VCaP (cell line): ENCODE measurements around the gene UQCC2.

Source experiments
- H3K27ac ChIP-seq: fragments of 450-650 bp; 2 replicates; pipeline ENCODE4 v1.5.1; 2017
- TF ChIP-seq, protein P1 (sequence below): fragments of 450-650 bp; conservative IDR thresholded peaks from 2 replicates; pipeline ENCODE4 v1.5.1; 2017; ENCODE audit warnings: mild to moderate bottlenecking, moderate library complexity

UQCC2 gene

DNA sequence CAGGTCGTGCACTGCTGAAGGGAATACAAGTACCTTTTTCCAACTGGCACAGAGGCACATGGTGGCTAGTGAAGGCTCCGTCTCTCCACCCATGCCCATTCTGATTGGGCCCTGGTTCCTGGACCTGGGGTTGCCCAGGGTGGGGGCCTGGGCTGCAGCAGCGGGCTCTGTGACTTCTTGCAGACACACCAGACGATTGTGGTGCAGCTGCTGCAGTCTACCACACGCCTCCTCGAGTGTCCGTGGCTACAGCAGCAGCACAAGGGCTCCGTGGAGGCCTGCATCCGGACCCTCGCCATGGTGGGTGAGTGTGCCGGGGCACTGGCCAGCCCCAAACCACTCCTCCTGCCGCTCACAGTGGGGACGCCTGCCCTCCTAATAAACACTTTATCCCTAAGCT is 29.2 kb downstream of the UQCC2 start:
- no peak overlapping the region for H3K27ac ChIP-seq
- TF ChIP-seq, protein P1, sequence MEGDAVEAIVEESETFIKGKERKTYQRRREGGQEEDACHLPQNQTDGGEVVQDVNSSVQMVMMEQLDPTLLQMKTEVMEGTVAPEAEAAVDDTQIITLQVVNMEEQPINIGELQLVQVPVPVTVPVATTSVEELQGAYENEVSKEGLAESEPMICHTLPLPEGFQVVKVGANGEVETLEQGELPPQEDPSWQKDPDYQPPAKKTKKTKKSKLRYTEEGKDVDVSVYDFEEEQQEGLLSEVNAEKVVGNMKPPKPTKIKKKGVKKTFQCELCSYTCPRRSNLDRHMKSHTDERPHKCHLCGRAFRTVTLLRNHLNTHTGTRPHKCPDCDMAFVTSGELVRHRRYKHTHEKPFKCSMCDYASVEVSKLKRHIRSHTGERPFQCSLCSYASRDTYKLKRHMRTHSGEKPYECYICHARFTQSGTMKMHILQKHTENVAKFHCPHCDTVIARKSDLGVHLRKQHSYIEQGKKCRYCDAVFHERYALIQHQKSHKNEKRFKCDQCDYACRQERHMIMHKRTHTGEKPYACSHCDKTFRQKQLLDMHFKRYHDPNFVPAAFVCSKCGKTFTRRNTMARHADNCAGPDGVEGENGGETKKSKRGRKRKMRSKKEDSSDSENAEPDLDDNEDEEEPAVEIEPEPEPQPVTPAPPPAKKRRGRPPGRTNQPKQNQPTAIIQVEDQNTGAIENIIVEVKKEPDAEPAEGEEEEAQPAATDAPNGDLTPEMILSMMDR = no peak

- no peak overlapping the region for H3K27ac ChIP-seq
- TF ChIP-seq, protein P1 = no peak
These were observed 31.7 kb downstream of the UQCC2 start for GRCh38 chr6:33679761-33680160.

GRCh38 chr6:33678932-33679490 is 32.5 kb downstream of the UQCC2 start:
- H3K27ac ChIP-seq = no peak overlapping the region
- TF ChIP-seq, protein P1 = no peak

GRCh38 chr6:33678233-33678931 is 33.1 kb downstream of the UQCC2 start:
- H3K27ac ChIP-seq = no peak overlapping the region
- TF ChIP-seq, protein P1 = no peak

DNA sequence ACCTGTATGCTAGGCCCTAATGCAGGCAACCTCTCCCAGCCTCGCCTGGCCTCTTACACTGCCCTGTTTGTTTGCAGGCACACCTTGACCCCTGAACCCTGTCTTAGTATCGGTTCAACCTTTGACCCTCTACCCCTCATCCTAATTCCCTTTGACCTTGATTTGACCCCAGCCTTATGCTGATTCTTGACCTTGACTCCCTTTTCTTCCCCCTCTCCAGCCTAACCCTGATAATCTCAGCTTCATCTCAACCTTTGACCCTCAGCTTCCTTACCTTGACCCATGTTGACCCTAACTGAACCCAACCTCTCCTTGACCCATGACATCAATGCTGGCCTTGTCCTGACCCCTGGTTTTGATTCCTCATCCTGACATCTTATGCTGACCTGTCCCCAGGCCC is 33.8 kb downstream of the UQCC2 start:
- TF ChIP-seq, protein P1 = no peak
- H3K27ac ChIP-seq = no peak overlapping the region

- no peak overlapping the region for H3K27ac ChIP-seq
- TF ChIP-seq, protein P1 = no peak
These were observed 34.3 kb downstream of the UQCC2 start for GRCh38 chr6:33677143-33677660.

GRCh38 chr6:33676416-33677142 is 34.9 kb downstream of the UQCC2 start:
- TF ChIP-seq, protein P1 = no peak
- no peak overlapping the region for H3K27ac ChIP-seq
